ENCODE data around the gene CAMK1D.

DNA sequence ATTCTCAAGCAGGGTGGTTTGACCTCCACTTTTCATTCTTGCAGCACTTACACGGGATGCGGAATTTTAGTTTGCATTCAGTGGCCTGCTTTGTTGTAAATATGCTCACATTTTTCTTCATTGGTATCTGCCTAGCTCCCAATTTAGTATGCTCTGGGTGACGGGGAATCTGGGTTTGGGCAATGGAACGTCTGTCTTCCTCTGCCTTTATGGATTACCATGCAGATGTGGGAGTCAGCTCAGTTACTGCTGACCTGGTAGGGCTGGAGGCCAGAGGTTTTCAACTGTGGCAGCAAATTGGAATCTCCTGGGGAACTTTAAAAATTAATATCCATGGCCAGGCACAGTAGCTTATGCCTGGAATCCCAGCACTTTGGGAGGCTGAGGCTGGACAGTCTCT, 161.6 kb downstream of the CAMK1D start:
- TF ChIP-seq, protein P1, sequence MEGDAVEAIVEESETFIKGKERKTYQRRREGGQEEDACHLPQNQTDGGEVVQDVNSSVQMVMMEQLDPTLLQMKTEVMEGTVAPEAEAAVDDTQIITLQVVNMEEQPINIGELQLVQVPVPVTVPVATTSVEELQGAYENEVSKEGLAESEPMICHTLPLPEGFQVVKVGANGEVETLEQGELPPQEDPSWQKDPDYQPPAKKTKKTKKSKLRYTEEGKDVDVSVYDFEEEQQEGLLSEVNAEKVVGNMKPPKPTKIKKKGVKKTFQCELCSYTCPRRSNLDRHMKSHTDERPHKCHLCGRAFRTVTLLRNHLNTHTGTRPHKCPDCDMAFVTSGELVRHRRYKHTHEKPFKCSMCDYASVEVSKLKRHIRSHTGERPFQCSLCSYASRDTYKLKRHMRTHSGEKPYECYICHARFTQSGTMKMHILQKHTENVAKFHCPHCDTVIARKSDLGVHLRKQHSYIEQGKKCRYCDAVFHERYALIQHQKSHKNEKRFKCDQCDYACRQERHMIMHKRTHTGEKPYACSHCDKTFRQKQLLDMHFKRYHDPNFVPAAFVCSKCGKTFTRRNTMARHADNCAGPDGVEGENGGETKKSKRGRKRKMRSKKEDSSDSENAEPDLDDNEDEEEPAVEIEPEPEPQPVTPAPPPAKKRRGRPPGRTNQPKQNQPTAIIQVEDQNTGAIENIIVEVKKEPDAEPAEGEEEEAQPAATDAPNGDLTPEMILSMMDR (IDR thresholded peaks at IDR 0.05): no peak
- TF ChIP-seq POLR2A (IDR thresholded peaks at IDR 0.05): no peak
